GM18526 (cell line): ENCODE results near the gene STAG3.

ENCODE experiments used
- POLR2A ChIP-seq: IDR thresholded peaks from 3 replicates; pipeline ENCODE4 v1.6.1; 2011; ENCODE audit not compliant: insufficient read length; ENCODE audit errors: extremely low read depth

STAG3 gene

DNA sequence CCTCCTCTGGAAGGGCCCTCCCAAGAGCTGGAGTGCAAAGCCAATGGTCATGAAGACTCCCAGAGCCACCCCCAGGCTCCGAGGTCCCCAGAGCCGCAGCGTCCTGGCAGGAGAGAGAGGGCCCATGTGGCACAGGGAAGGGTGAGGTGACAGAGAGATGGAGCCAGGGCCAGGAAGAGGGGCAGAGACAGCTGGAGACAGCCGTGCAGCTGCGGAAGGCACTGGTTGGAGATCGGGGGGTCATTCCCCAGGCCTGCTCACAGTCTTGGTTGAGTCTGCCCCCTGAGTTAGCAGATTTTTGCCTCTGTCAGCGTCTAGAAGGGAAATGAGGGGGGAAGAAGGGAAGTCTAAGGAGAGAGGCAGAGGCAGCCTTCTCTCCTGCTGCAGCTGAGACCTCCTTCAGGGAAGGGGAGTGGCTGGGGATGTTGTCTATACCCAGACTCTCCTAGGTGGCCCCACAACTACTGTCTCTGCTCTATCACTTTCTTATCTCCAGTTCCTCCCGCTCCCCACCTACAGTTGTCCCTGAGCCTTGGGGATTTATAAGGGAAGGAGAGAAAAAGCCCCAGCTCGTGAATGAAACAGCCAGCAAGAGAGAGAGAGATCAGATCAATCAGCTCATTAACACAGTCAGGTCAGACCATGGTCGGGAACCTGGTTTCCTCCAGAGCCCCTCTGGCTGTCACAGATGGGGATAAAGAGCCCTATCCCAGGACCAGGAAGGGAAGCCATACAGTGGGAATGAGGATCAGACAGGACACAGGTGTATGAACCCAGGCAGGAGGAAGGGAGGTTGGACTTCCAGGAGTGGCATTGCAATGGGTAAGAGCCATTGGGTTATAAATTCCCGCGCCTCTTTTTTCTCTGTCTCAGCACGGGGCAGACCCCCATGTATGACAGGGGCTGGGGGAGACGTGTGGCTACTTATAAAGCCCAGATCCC, 10.5 kb upstream of the STAG3 start:
- TF ChIP-seq POLR2A: no peak

DNA sequence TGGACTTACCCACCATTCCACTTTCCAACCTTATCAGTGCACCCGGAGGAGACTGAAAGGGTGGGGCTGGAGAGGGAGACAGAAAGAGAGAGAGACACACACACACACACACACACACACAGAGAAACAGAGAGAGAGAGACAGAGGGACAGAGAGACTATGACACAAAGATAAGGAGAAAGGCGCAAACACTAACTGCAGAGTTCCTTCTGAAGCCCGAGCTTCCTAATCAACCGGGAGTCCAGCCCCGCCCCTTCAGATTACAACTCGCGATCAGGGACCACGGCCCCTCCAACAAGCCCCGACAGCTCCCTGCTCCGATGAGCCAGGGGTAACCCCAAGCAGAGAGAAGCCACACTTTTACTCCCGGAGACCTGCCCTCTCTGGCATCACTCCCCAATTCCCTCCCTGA, 9.8 kb upstream of the STAG3 start:
- TF ChIP-seq POLR2A: no peak

DNA sequence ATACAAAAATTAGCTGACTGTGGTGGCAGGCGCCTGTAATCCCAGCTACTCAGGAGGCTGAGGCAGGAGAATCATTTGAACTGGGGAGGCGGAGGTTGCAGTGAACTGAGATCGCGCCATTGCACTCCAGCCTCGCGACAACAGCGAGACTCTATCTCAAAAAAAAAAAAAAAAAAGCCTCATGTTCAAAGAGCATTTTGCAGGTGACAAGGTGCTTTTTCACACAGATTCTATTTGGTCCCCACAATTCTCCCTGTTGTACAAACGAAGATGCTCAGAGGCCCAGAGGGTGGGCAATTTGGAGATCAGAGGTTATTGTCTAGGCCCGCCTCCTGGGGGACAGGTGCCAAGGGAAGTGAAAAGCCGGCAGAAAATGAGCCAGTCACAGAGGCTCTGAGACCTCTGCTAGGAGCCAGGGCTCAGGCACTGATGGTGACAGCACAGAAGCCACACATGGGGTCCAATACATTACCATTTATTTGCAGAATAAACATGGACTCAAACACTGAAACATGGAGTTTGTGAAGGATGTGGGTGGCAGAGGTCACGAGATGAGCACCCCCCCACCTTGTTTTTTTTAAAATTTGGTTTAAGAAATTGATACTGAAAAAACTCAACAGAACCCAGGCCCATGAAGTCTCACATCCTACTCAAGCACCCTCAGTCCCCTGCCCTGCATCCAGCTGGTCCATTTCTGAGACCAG, 8.4 kb upstream of the STAG3 start:
- no peak for TF ChIP-seq POLR2A

DNA sequence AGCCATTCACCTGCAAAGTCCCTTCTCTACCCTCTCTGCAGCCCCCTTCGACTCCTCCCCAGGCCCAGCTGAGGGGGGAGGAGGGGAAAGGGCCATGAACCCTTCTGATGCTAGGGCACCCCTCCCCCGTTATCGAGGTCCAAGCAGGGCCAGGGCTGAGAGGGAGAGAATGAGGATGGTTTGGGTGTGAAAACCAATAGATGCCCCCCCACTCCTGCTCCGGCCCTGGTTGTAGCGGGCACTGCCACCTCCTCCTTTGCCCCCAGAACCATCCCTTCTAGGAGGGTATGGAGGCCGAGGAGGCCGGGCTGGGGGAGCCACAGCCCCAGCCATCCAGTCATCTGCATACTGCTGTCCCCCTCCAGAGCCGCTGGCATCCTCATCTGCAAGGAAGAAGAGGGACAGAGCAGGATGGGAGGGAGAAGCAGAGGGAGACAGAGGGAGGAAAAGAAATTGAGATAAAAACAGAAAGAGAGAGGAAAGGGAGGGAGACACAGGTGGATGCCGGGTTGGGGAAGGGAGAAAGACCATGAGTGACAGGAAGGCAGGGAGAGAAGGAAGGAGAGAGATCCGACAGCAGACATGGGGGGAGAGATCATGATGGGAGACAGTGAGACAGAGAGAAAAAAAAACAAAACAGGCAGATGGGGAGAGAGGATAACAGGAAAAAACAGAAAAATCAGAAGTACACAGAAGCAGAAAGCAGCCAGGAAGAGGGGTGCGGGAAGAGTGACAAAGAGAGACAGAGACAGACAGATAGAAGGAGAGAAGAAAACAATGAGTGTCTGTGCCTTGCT, 7.4 kb upstream of the STAG3 start:
- no peak for TF ChIP-seq POLR2A

DNA sequence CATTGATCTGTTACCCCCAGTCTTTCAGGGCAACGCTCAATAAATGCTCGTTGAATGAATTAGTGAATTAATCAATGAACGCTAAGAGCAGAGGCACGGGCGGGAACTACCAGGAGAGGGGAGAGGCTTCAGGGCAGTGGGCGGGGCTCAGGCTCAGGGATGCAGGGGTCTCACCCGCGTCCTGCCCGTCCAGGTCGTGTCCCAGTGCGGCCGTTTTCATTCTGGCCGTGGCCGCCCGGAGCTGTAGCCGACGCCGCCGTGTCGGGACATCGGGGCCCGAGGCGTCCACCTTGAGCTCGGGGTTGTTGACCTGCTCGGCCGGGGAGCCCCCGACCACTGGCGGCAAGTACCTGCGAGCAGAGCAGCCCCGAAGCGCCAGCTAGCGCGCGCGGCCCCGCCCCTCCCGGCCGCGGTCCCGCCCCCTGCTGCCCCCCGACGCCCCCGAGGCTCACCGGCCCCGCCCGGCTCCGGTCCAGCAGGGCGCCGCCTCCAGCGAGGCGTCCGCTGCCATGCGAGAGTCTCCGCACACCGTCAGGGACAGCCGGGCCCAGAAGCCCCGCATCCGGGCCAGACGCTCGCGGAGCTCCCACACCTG, 6.5 kb upstream of the STAG3 start:
- TF ChIP-seq POLR2A: no peak

DNA sequence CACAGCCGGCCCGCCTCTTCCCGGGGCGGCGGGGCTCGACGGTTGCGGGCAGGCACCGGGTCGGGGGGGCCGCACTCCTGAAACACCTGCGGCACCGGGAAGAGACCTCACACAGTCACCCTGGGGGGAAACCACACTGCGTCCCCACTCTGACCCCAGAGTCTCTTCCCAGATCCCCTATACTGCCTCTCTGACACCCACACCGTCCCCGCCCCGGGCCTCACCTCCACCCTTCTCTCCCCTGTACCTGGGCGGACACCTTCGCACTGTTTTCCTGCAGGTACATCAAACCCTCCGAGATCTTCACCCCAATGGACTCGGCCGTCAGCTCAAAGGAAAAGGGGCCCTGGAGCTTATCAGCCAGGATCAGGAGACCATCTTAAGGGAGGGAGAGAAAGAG, 5.9 kb upstream of the STAG3 start:
- no peak for TF ChIP-seq POLR2A

DNA sequence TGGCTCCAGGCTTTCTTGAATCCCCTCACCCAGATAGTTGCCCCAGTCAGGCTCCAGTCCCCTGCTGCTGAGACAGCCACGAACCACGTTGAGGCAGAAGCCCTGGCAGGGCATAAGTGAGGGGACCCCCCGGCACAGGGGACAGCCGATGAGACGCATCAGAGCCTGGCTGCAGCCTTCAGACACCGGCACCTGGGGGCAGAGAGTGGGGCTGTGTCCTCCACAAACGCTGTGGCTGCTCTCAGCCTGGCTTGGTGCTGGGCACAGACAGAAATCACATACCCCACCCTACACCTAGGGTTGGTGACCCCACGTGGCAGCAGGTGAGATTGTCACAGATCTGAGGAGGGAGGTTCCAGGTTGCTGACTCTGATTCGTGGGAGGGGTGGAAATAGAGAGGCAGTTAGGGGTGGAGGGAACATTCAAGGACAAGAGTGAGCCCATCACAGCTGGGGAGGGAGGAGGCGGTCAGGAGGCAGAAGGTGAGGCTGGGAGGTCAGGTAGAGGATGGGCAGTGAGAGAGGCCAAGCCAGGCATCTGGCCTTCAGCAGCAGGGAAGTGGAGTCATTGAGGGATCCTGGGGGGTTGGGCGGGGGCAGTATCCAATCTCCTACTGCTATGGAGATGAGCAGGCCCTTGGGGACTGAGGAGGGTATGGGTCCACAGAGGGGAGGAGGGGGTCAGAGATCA, 3.8 kb upstream of the STAG3 start:
- TF ChIP-seq POLR2A: no peak

DNA sequence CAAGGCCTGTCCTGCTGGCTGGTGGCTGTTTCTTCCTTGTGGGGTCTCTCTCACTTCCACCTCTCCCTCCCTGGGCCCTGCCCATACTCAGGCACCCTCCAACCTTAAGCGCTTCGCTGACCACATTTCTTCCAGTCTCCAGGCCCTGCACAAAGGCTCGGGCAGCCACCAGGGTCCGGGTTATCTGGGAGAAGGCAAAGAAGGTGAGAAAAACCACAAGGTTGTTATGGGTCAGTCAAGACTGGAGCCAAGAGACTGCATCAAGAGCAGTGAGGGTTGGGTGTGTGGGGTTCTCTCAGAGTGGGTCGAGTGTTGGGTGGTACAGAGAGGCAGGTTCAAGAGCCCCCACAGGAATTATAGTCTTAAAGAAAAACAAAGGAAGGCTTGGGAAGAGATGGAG, 3.1 kb upstream of the STAG3 start:
- no peak for TF ChIP-seq POLR2A

DNA sequence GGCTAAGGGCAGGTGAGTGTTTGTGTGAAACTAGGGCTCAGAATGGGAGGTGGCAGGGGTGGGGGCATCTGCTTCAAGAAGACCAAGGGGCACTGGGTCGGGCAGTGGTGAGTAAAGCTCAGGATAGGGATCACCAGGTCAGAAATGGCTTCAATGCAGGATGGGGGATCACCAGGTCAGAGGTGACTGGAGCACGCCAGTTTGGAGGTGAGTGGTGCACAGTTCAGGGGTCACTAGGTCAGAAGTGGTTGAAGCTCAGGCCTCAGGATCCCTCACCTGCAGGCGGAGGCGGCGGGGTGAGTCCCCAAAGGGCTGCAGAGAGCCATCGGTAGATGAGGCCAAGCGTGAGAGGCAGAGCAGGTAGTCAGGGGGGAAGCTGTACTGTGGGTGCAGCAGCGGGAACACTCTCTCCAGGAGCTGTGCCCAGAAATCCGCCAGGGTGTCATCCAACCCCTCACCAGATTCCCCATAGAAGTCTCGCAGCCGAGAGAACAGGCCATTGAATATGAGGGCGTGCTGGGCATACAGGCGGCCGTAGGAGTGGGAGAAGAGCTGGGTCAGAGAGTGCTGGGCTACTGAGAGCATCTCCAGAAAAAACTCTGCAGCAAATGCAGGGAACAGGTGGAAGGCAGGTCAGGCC, 2.3 kb upstream of the STAG3 start:
- TF ChIP-seq POLR2A: no peak

DNA sequence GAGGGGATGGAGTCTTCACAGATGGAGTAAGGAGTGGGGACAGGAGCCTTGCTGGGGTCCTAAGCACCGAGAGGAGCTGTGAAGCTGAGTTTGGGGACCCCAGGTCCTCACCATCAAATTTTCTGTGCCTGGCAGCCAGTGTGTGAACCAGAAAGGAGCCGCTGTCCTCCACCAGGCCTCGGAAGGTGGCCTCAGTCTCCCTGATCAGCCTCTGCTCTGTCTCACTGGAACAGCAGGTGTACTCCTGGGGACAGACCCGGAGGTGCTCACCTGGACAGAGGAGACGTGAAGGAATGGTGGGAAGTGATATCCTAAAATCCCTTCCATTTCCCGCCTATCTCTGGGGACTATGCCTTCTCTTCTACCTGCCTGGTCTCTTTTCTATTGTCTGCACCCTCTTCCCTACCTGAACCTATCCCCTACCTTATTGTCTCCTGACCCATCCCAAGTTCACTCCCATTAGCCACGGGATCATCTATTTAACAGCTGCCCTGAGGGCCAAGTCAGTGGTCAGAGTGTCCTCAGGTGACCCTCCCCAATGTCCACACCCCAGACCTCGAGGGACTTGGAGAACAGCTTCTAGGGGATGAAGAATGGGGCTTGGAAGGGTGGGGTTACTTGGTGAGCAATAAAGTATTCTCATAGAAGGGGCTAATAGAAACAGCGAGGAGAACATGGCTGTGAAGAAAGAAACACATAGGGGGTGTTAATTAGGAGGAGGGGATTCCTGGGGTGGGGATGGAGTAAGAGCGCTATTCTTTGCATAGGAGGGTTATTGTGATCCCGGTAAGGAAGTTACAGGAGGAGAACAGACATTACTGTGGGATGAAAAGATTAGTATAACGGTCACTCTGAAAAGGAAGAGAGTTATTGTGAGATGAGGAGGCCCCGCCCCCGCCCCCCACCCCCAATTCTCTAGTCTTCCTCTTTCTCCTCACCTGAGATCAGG, 1.3 kb upstream of the STAG3 start:
- no peak for TF ChIP-seq POLR2A

DNA sequence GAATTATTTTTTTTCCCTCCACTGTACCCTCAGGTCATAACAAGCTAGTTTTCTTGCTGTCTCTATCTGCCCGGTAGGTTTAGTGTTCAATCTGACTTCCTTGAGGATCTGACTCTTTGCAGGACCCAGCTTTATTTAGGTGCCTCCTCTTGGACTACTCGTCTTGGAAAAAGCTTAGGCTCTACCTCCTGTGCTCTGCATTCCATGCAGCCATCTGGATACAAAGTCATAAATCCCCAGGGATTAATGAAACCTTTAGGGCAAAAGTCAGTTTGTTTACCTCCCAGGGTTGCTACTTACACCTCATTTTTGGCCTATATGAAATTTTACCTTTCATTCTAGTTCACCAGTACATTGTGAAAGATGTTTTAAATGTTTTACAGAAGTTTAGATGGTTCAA, 8.0 kb downstream of the STAG3 start:
- no peak for TF ChIP-seq POLR2A

DNA sequence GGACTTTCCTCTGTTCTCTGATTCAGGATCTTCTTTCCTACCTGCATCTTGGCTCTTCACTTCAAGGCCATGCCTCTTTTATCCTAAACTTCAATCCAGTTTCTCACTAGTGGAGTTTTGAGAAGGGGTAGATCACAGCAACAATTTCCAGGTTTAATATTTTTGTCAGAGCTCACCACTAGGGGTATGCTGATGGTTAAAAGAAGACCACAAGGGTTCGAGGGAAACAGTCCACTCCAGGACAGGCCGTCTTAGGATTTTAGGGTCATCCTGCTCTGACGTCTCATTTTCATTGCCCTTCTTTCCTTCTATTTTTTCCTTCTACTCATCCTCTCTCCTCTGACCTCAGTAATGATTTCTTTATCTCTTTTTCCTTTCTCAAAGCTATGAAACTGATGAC, 11.3 kb downstream of the STAG3 start:
- no peak for TF ChIP-seq POLR2A

DNA sequence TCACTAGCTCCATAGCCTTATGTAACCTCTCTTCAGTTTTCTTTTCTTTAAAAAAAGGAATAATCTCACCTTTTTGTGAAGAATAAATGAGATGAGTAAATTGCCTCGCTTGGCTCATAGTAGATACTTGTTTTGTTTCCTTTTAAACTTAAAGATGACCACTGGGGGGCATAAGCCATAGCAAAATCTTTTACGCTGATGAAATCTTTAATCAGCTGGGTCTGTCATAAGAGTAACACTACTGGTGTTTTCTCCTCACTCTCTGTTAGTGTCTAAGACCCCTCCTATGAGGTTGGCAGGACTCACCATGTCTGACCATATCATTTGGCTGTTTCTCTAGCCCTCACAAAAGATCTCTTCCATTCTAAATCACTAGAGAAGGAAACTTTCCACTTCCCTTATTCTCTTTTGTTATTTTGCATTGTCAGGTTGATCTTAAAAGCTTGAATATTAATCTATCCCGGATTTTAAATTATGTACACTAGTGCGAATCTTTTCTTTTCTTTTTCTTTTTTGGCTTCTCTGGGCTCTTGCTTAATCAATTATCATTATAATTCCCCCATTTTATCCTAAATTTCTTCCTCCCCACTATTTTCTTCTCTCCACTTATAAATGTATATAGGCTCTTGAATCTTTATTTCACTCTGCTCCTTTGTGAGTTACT, 12.5 kb downstream of the STAG3 start:
- no peak for TF ChIP-seq POLR2A
